Neural cell (in vitro differentiated cells): ENCODE results near the gene GRAMD4.

Experiments used
- CTCF ChIP-seq: fragments of 450-650 bp; IDR thresholded peaks from 2 replicates; pipeline ENCODE4 v1.5.1; 2014; ENCODE audit warnings: antibody characterized with exemption, mild to moderate bottlenecking, moderate library complexity; ENCODE audit not compliant: poor library complexity, severe bottlenecking
- EZH2 ChIP-seq: fragments of 200-600, 300-800 bp; shearing (Covaris generic), sonication (generic); IDR thresholded peaks from 2 replicates; pipeline ENCODE4 v1.6.1; 2014; ENCODE audit warnings: antibody characterized with exemption, low read length, borderline replicate concordance, mild to moderate bottlenecking; ENCODE audit not compliant: insufficient read depth, poor library complexity, severe bottlenecking
- REST ChIP-seq: IDR thresholded peaks from 2 replicates; pipeline ENCODE4 v1.6.1; 2012; ENCODE audit warnings: borderline replicate concordance
- TAF1 ChIP-seq: IDR thresholded peaks from 2 replicates; pipeline ENCODE4 v1.6.1; 2012; ENCODE audit warnings: low read depth

- TF ChIP-seq CTCF (no peak), REST (no peak), EZH2 (no peak), TAF1 (no peak)
Observed at GRCh38 chr22:46707827-46708570, 87.8 kb downstream of the GRAMD4 start.
